ENCODE measurements around the gene RNF182. TPM values are rescaled to one million over a fixed set of nuclear protein-coding genes. Genes with fewer than 3 reads are reported as not detected.

Gene RNF182
- polyA plus RNA-seq, 1 donor from 2014 or later, result not detected

- peaks cover 0 to 5% (median 2%) of the 10 kb centered on the region in 3 donors for H3K4me1 Mint-ChIP-seq
- no peaks in the 10 kb centered on the region for H3K36me3 Mint-ChIP-seq
- H3K27me3 Mint-ChIP-seq, result no peaks in the 10 kb centered on the region
- H3K27ac Mint-ChIP-seq, result no peak overlapping the region
- H3K9me3 Mint-ChIP-seq, result no peaks in the 10 kb centered on the region
- H3K4me3 Mint-ChIP-seq, result no peak overlapping the region
Measured at GRCh38 chr6:13910443-13910842, 14.3 kb upstream of the RNF182 start.

- Mint-ChIP-seq H3K9me3 (no peaks in the 10 kb centered on the region), H3K36me3 (no peaks in the 10 kb centered on the region), H3K4me3 (no peak overlapping the region), H3K27me3 (no peaks in the 10 kb centered on the region), H3K27ac (no peak overlapping the region), H3K4me1 (peaks cover 0 to 5% (median 5%) of the 10 kb centered on the region in 3 donors)
Measured at GRCh38 chr6:13911337-13911736, 13.4 kb upstream of the RNF182 start.

- no peak overlapping the region for H3K27ac Mint-ChIP-seq
- peaks cover 0 to 6% (median 5%) of the 10 kb centered on the region in 3 donors for H3K4me1 Mint-ChIP-seq
- no peaks in the 10 kb centered on the region for H3K36me3 Mint-ChIP-seq
- no peak overlapping the region for H3K4me3 Mint-ChIP-seq
- H3K27me3 Mint-ChIP-seq, result peaks cover 4% of the 10 kb centered on the region
- H3K9me3 Mint-ChIP-seq, result no peaks in the 10 kb centered on the region
Measured at GRCh38 chr6:13913226-13914001, 11.3 kb upstream of the RNF182 start.

DNA sequence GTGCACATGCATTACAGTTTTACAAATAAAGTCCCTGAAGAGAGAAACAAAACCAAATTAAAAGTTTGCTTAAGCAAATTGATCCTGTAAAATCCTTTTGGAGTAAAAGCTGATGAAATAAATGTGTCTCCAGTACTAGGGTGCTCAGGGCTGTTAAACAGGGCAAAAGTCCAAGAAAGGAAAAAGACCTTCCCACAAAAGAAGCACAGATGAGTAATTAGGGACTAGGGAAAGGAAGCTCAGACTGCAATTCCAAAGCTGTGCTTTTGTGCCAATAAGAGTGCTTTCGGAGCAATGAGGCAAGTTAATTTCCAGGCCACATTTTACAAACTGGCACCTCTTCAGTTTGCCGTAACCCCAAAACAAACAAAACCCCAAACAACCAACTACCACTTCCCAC, 10.4 kb upstream of the RNF182 start:
- peaks cover 0 to 4% (median 0%) of the 10 kb centered on the region in 3 donors for H3K4me1 Mint-ChIP-seq
- H3K27ac Mint-ChIP-seq, result no peak overlapping the region
- peaks cover 4% of the 10 kb centered on the region for H3K27me3 Mint-ChIP-seq
- no peaks in the 10 kb centered on the region for H3K36me3 Mint-ChIP-seq
- no peak overlapping the region for H3K4me3 Mint-ChIP-seq
- no peaks in the 10 kb centered on the region for H3K9me3 Mint-ChIP-seq

GRCh38 chr6:13915561-13916229, 9.1 kb upstream of the RNF182 start:
- Mint-ChIP-seq H3K4me3 (no peak overlapping the region), H3K27me3 (peaks cover 4% of the 10 kb centered on the region)

DNA sequence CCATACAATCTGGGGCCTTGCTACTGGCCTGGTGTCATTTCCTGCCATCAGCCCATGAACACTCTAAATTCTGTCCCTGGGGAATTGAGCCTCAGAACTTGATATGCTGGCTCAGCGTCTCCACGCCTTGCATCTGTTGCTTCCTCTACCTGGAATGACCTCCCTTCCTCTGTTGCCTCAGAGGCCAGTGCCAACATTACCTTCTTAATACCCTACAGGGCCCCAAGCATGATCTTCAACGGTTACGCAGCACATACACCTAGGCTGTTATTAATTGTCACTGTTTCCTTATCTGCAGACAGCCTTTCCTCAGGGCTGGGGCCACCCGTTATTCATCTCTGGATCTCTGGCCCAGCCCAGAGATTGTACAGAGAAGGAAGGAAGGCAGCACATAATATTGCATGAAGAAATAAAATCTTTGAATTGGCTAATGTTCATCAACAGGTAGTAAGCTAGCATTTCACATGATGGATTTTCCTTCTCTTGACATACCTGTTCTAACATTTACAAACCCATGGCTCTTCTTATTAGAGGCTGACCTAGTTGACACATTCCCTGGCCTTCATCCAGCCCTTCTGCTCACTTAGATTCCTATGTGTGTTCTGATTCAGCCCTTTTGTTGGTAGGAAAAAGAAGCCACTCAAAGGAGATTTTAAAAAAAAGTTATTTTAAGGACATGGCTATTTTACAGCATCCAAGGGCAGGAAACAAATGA, 8.4 kb upstream of the RNF182 start:
- no peaks in the 10 kb centered on the region for H3K36me3 Mint-ChIP-seq
- no peaks in the 10 kb centered on the region for H3K9me3 Mint-ChIP-seq
- H3K4me3 Mint-ChIP-seq, result no peak overlapping the region
- no peak overlapping the region for H3K27ac Mint-ChIP-seq
- peaks cover 0 to 4% (median 0%) of the 10 kb centered on the region in 3 donors for H3K4me1 Mint-ChIP-seq
- peaks cover 4% of the 10 kb centered on the region for H3K27me3 Mint-ChIP-seq

More at GRCh38 chr6:13915561-13916229, 9.1 kb upstream of the RNF182 start:
- H3K36me3 Mint-ChIP-seq, result no peaks in the 10 kb centered on the region
- no peaks in the 10 kb centered on the region for H3K9me3 Mint-ChIP-seq
- no peak overlapping the region for H3K27ac Mint-ChIP-seq
- H3K4me1 Mint-ChIP-seq, result peaks cover 0 to 4% (median 0%) of the 10 kb centered on the region in 3 donors

DNA sequence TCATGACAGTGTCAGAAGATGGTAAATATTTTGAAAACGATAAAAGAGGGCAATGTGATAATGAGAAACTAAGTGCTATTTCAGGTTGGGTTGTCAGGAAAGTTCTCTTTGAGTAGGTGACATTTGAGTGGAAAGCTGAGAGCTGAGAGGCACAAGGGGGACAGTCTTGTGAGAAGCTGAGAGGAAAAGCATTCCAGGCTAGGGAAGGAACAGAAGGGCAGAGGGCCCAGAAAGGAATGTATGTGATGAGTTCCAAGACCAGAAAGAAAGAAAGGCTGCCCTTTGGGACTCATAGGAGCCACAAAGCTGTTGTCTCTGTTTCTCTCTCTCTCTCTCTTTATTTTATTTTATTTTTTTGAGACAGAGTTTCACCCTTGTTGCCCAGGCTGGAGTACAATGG, 7.6 kb upstream of the RNF182 start:
- Mint-ChIP-seq H3K27ac (no peak overlapping the region), H3K36me3 (no peaks in the 10 kb centered on the region), H3K4me3 (no peak overlapping the region), H3K9me3 (no peaks in the 10 kb centered on the region), H3K27me3 (peaks cover 4% of the 10 kb centered on the region), H3K4me1 (peaks cover 0 to 4% (median 0%) of the 10 kb centered on the region in 3 donors)

- Mint-ChIP-seq H3K27ac (no peak overlapping the region), H3K4me3 (no peak overlapping the region), H3K36me3 (no peaks in the 10 kb centered on the region), H3K27me3 (peaks cover 13% of the 10 kb centered on the region), H3K4me1 (peaks cover 0 to 4% (median 4%) of the 10 kb centered on the region in 3 donors), H3K9me3 (no peaks in the 10 kb centered on the region)
Measured at GRCh38 chr6:13918686-13919250, 6.0 kb upstream of the RNF182 start.

DNA sequence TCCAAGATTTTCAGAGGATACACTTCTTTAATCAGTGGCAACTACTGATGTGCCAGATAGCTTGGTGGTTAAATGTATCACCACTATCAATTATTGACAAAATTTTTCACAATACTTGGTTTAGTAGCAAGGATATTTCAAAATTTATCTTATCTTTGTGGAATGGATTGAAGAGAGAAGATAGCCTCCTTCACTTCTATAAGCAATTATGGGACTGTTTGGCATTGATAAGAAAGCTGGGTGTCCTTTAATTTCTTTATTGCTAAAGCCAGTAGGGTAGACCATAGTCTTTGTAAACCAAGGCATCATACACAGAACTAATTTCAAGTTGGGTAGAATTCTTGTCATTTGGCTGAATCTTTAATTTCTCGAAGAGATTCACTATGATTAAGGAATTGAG, 4.9 kb upstream of the RNF182 start:
- Mint-ChIP-seq H3K36me3 (no peaks in the 10 kb centered on the region), H3K4me3 (no peak overlapping the region), H3K4me1 (peaks cover 4 to 9% (median 7%) of the 10 kb centered on the region in 3 donors), H3K9me3 (no peaks in the 10 kb centered on the region), H3K27ac (no peak overlapping the region), H3K27me3 (peaks cover 21% of the 10 kb centered on the region)

- Mint-ChIP-seq H3K27me3 (peaks cover 26% of the 10 kb centered on the region), H3K4me3 (no peak overlapping the region), H3K36me3 (no peaks in the 10 kb centered on the region), H3K27ac (no peak overlapping the region), H3K9me3 (no peaks in the 10 kb centered on the region), H3K4me1 (peaks cover 9 to 14% (median 10%) of the 10 kb centered on the region in 3 donors)
Measured at GRCh38 chr6:13920552-13920951, 4.2 kb upstream of the RNF182 start.

DNA sequence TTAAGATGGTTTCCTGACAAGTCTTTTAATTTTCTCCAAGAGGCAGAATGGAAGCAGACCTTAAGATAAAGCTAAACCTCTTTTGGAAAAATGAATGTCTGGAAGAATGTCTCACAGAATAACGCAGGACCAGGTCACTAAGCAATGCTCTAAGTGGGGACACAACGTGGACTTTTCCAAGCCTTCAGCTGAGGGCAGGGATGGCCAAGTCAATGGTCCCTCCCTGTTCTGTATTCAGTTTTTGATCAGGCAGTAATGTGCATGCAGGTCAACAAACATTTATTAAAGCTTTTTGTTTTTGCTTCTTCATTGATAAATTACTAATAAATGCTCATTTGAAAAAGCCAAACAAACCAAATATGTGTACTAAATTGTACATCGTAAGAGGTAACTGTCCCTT, 2.0 kb upstream of the RNF182 start:
- H3K27ac Mint-ChIP-seq, result no peak overlapping the region
- peaks cover 43% of the 10 kb centered on the region for H3K27me3 Mint-ChIP-seq
- no peak overlapping the region for H3K4me3 Mint-ChIP-seq
- H3K9me3 Mint-ChIP-seq, result peaks cover 0 to 6% (median 4%) of the 10 kb centered on the region in 3 donors
- H3K36me3 Mint-ChIP-seq, result no peaks in the 10 kb centered on the region
- H3K4me1 Mint-ChIP-seq, result peaks cover 10 to 12% (median 12%) of the 10 kb centered on the region in 3 donors

- Mint-ChIP-seq H3K4me1 (peaks cover 10 to 12% (median 12%) of the 10 kb centered on the region in 3 donors), H3K27ac (peak overlapping the region in 1 of 3 donors; percentile 19), H3K27me3 (peaks cover 46% of the 10 kb centered on the region), H3K4me3 (peak overlapping the region in 3 of 4 donors; percentile 51 to 92 (median 91)), H3K36me3 (no peaks in the 10 kb centered on the region), H3K9me3 (peaks cover 0 to 6% (median 4%) of the 10 kb centered on the region in 3 donors)
Measured at GRCh38 chr6:13923527-13924145, 1.1 kb upstream of the RNF182 start.

DNA sequence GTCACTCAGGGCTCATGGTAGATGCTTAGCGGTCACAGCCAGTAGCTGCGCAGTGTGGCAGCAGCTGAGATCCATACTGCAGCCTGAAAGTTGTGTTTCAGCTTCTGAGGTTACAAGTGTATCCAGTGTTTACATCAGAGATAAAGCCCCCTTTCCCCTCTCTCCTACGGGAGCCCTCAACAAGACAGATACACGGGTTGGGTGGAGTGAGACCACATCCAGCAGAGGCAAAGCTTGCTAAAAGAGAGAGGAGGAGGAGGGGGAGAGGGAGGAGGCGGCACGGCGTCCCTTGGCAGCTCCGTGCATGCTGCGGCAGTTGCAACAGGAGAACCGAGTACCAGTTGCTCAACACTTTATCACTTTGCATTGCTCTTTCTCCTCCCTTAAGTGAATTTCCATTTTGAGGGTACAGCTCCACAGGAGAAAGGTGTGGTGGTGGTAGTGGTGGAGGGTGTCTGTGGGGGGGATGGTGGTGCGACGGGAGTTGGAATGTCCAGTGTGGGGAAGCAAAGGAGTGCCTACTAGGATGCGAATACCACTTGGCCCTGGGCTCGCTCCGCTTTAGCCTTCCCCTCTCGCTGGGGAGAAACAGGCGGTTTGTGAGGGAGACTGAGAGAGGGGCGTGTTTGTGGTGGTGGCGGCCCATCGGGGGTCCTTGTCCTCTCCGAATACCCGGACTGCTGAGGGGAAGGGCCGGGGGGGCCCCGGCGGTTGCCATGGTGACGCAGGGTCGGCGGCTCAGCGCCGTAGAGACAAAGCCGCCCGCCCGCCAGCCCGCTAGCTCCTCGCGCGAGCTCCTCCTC, 405 bp upstream of the RNF182 start:
- peaks cover 10 to 12% (median 12%) of the 10 kb centered on the region in 3 donors for H3K4me1 Mint-ChIP-seq
- peaks cover 50% of the 10 kb centered on the region for H3K27me3 Mint-ChIP-seq
- no peaks in the 10 kb centered on the region for H3K36me3 Mint-ChIP-seq
- H3K27ac Mint-ChIP-seq, result peak overlapping the region in 1 of 3 donors; percentile 19
- peaks cover 0 to 6% (median 4%) of the 10 kb centered on the region in 3 donors for H3K9me3 Mint-ChIP-seq
- H3K4me3 Mint-ChIP-seq, result peak overlapping the region; percentile 51 to 92 (median 86)

DNA sequence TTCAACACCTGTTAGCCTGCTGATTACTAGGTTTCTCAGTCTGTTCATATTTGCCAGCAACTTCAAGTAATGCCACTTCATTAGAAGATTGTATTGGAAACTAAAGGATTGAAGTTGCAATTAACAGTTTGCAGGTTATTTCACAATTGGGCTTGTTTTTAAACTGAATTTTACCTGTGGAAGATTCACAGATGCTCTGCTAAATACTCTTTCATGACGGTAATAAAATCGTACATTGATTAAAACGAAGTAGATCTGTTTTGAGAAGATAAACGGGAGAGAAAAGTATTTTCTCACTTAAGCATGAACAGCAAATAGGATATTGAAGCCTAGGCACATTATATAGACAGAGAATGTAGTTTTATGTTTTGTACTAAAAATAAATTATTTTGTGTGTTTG, 1.6 kb downstream of the RNF182 start:
- Mint-ChIP-seq H3K9me3 (peaks cover 0 to 8% (median 4%) of the 10 kb centered on the region in 3 donors), H3K4me1 (peaks cover 10 to 12% (median 12%) of the 10 kb centered on the region in 3 donors), H3K4me3 (peak overlapping the region in 1 of 4 donors; percentile 47), H3K27me3 (peaks cover 61% of the 10 kb centered on the region), H3K27ac (no peak overlapping the region), H3K36me3 (no peaks in the 10 kb centered on the region)
